Lower leg skin (tissue), 3 donors: ENCODE results near the gene TRPC4.

Experiments used
- CTCF ChIP-seq, 3 donors: fragments of 450-650 bp; IDR thresholded peaks; one replicate each; pipeline ENCODE4 v1.5.1; 2016; ENCODE audit warnings: antibody characterized with exemption in 3 of 3, mild to moderate bottlenecking in 3 of 3, moderate library complexity in 2 of 3
- POLR2A ChIP-seq, 2 donors: fragments of 450-650 bp; IDR thresholded peaks; one replicate each; pipeline ENCODE4 v1.6.1; 2016 to 2017; ENCODE audit warnings: antibody characterized with exemption in 2 of 2, mild to moderate bottlenecking in 1 of 2, moderate library complexity in 1 of 2

DNA sequence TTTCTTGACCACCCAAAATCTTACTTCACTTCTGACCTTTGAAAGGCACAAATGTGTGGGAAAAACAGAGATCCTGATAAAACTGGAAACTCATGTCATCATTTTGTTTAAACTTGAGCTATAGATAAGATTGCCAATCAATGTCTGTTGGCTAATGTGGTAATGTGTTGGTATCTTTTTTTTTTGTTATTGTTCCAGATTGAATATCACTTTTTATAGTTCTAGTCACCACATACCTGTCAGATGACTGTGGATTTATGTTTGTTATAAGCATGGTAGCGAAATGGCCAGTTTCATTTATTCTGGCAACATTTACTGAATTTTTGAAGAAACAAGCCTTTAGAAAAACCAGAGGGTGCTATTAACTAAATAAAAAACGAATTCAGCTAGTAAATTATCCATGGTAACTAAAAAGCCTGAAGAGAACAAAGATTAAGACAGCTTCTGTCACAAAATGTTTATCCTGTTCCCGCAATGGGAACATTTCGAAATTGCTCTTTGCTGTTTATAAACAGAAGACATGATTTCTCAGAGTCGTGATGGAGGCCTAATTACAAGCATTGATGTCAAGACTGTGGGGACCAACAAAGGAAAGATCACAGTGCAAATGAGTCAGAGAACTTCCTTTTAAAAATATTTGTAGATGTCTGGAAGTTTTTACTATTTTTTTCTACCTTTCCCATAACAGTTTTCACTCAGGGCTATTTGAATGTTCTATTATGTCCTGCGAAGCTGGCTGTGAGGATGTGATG lies 188.1 kb downstream of the TRPC4 start:
- no peak for TF ChIP-seq CTCF (IDR thresholded peaks at IDR 0.05)
- no peak for TF ChIP-seq POLR2A (IDR thresholded peaks at IDR 0.05)
